H9 (cell line): Measurements from ENCODE around the gene COPG1. TPM values are rescaled to one million over a fixed set of nuclear protein-coding genes. Genes with fewer than 3 reads are reported as not detected.

ENCODE experiments used
- DNase-seq: peaks from one replicate; pipeline ENCODE4 v3.0.0-alpha.2; 2017
- H2AFZ ChIP-seq: one replicate; pipeline ENCODE4 v1.6.1; 2013; ENCODE audit warnings: mild to moderate bottlenecking, low read length, control low read depth, moderate library complexity
- H2AK5ac ChIP-seq: 2 replicates; pipeline ENCODE4 v1.6.1; 2013; ENCODE audit warnings: low read length, control low read depth, mixed read lengths; ENCODE audit not compliant: insufficient read length
- H2BK120ac ChIP-seq: one replicate; pipeline ENCODE4 v1.6.1; 2013; ENCODE audit warnings: low read depth, mild to moderate bottlenecking, low read length, control low read depth, inconsistent platforms; ENCODE audit not compliant: poor library complexity, severe bottlenecking
- H2BK12ac ChIP-seq: 2 replicates; pipeline ENCODE4 v1.6.1; 2013; ENCODE audit warnings: low read length, control low read depth, mixed read lengths, low read depth; ENCODE audit not compliant: insufficient read length
- H2BK15ac ChIP-seq: 2 replicates; pipeline ENCODE4 v1.6.1; 2013; ENCODE audit warnings: low read depth, low read length, control low read depth
- H2BK20ac ChIP-seq: one replicate; pipeline ENCODE4 v1.6.1; 2013; ENCODE audit warnings: low read depth, mild to moderate bottlenecking, low read length, control low read depth, inconsistent platforms; ENCODE audit not compliant: poor library complexity, severe bottlenecking
- H2BK5ac ChIP-seq: 2 replicates; pipeline ENCODE4 v1.6.1; 2013; ENCODE audit warnings: low read length, control low read depth, mixed read lengths; ENCODE audit not compliant: insufficient read length
- H3K14ac ChIP-seq: 2 replicates; pipeline ENCODE4 v1.6.1; 2013; ENCODE audit warnings: low read length, control low read depth; ENCODE audit not compliant: insufficient read depth
- H3K18ac ChIP-seq: 2 replicates; pipeline ENCODE4 v1.6.1; 2013; ENCODE audit warnings: low read depth, mild to moderate bottlenecking, mixed read lengths, low read length, control low read depth; ENCODE audit not compliant: insufficient read length
- H3K23ac ChIP-seq: 2 replicates; pipeline ENCODE4 v1.6.1; 2013; ENCODE audit warnings: low read length, control low read depth, mixed read lengths, low read depth; ENCODE audit not compliant: insufficient read length
- H3K23me2 ChIP-seq: 2 replicates; pipeline ENCODE4 v1.6.1; 2013; ENCODE audit warnings: low read depth, mild to moderate bottlenecking, mixed read lengths, low read length, control low read depth; ENCODE audit not compliant: insufficient read length, poor library complexity, severe bottlenecking
- H3K27ac ChIP-seq: 2 replicates; pipeline ENCODE4 v1.5.1; 2013; ENCODE audit warnings: low read length, control low read depth, mixed read lengths, low read depth; ENCODE audit not compliant: insufficient read length
- H3K27me3 ChIP-seq: 2 replicates; pipeline ENCODE4 v1.6.1; 2013; ENCODE audit warnings: low read length, control low read depth, inconsistent platforms; ENCODE audit not compliant: insufficient read depth
- H3K4ac ChIP-seq: 2 replicates; pipeline ENCODE4 v1.6.1; 2013; ENCODE audit warnings: low read depth, mild to moderate bottlenecking, control low read depth, inconsistent platforms, low read length, moderate library complexity
- H3K4me1 ChIP-seq: 2 replicates; pipeline ENCODE4 v1.6.1; 2013; ENCODE audit warnings: low read length, control low read depth, inconsistent platforms; ENCODE audit not compliant: insufficient read depth
- H3K4me2 ChIP-seq: 2 replicates; pipeline ENCODE4 v1.6.1; 2013; ENCODE audit warnings: low read length, control low read depth, mixed read lengths; ENCODE audit not compliant: insufficient read length, insufficient read depth
- H3K56ac ChIP-seq: 2 replicates; pipeline ENCODE4 v1.6.1; 2013; ENCODE audit warnings: low read depth, mild to moderate bottlenecking, mixed read lengths, low read length, control low read depth; ENCODE audit not compliant: insufficient read length
- H3K79me1 ChIP-seq: 2 replicates; pipeline ENCODE4 v1.6.1; 2013; ENCODE audit warnings: low read depth, mild to moderate bottlenecking, moderate library complexity, low read length, control low read depth, inconsistent platforms; ENCODE audit not compliant: insufficient read depth, poor library complexity, severe bottlenecking
- H3K79me2 ChIP-seq: 2 replicates; pipeline ENCODE4 v1.6.1; 2013; ENCODE audit warnings: low read length, control low read depth, inconsistent platforms; ENCODE audit not compliant: insufficient read depth
- H3K9ac ChIP-seq: 2 replicates; pipeline ENCODE4 v1.6.1; 2013; ENCODE audit warnings: low read length, control low read depth, mixed read lengths; ENCODE audit not compliant: insufficient read length; ENCODE audit errors: extremely low read depth
- H3K9me3 ChIP-seq: one replicate; pipeline ENCODE4 v1.6.1; 2013; ENCODE audit warnings: low read depth, low read length, inconsistent platforms; ENCODE audit not compliant: control insufficient read depth
- H3T11ph ChIP-seq: one replicate; pipeline ENCODE4 v1.6.1; 2013; ENCODE audit warnings: mild to moderate bottlenecking, low read length, control low read depth, inconsistent platforms
- H4K20me1 ChIP-seq: one replicate; pipeline ENCODE4 v1.6.1; 2013; ENCODE audit not compliant: control insufficient read depth, insufficient read length, insufficient read depth
- H4K5ac ChIP-seq: 2 replicates; pipeline ENCODE4 v1.6.1; 2013; ENCODE audit warnings: low read depth, mild to moderate bottlenecking, mixed read lengths, low read length, control low read depth; ENCODE audit not compliant: insufficient read length
- H4K8ac ChIP-seq: replicated peaks from 2 replicates; pipeline ENCODE4 v1.6.1; 2013; ENCODE audit warnings: low read length, control low read depth, mixed read lengths, low read depth; ENCODE audit not compliant: insufficient read length
- H4K91ac ChIP-seq: 2 replicates; pipeline ENCODE4 v1.6.1; 2013; ENCODE audit warnings: low read depth, mild to moderate bottlenecking, moderate library complexity, mixed read lengths, low read length, control low read depth; ENCODE audit not compliant: insufficient read length
- H3K27ac Mint-ChIP-seq, 3 experiments: 2 replicates in 2 of 3; 3 replicates in 1 of 3; pipeline ENCODE4 v1.8.0; 2020 to 2021; ENCODE audit warnings: mixed read lengths in 3 of 3, mild to moderate bottlenecking in 1 of 3, moderate library complexity in 1 of 3
- H3K27me3 Mint-ChIP-seq: 2 replicates; pipeline ENCODE4 v1.8.0; 2021; ENCODE audit warnings: low read depth, mild to moderate bottlenecking, moderate library complexity, mixed read lengths
- H3K36me3 Mint-ChIP-seq, 3 experiments: 2 replicates in 2 of 3; 3 replicates in 1 of 3; pipeline ENCODE4 v1.8.0; 2020 to 2021; ENCODE audit warnings: low read depth in 3 of 3, mixed read lengths in 3 of 3; ENCODE audit not compliant: insufficient read depth in 1 of 3
- H3K4me1 Mint-ChIP-seq, 2 experiments: 2 replicates each; pipeline ENCODE4 v1.8.0; 2020; ENCODE audit warnings: mixed read lengths in 2 of 2
- H3K4me3 Mint-ChIP-seq, 2 experiments: 2 replicates in 1 of 2; 3 replicates in 1 of 2; pipeline ENCODE4 v1.8.0; 2020 to 2021; ENCODE audit warnings: mild to moderate bottlenecking in 2 of 2, mixed read lengths in 2 of 2, moderate library complexity in 1 of 2
- H3K9me3 Mint-ChIP-seq, 2 experiments: 2 replicates in 1 of 2; 3 replicates in 1 of 2; pipeline ENCODE4 v1.8.0; 2020; ENCODE audit warnings: mild to moderate bottlenecking in 2 of 2, mixed read lengths in 2 of 2, moderate library complexity in 1 of 2
- CTCF ChIP-seq: fragments of 200-600 bp; sonication (generic); conservative IDR thresholded peaks from 3 replicates; pipeline ENCODE4 v1.8.0; 2021; ENCODE audit warnings: antibody characterized with exemption, mild to moderate bottlenecking
- WGBS: extraction: QIAGEN DNeasy Blood & Tissue Kit; methylation state at CpG from one replicate; pipeline ENCODE4 v1.1.7; 2013; ENCODE audit warnings: missing lambda C conversion rate, low lambda C conversion rate, mixed read lengths; ENCODE audit not compliant: insufficient read length; ENCODE audit errors: extremely low coverage; 5-methylcytosine and 5-hydroxymethylcytosine counted together
- total RNA-seq: library from RNA; stranded (reverse); gene quantifications from 2 replicates; pipeline ENCODE4 v1.2.1, GENCODE V29; 2021

The COPG1 gene
- total RNA-seq, 1 experiment from 2014 or later: 147 TPM

GRCh38 chr3:129282727-129283327, 33.4 kb downstream of the COPG1 start:
- Histone ChIP-seq H3K27me3 (no peaks in the 10 kb centered on the region), H3K27ac (no peak overlapping the region), H3K9me3 (no peaks in the 10 kb centered on the region), H2BK120ac (no peak overlapping the region), H3K23ac (no peak overlapping the region), H3K79me2 (no peaks in the 10 kb centered on the region), H4K5ac (no peak overlapping the region), H3K56ac (no peak overlapping the region), H3K14ac (no peak overlapping the region), H3K9ac (no peak overlapping the region), H3K79me1 (peaks cover 2% of the 10 kb centered on the region), H2BK12ac (no peak overlapping the region), H2AFZ (no peak overlapping the region), H3K23me2 (peaks cover 13% of the 10 kb centered on the region), H2AK5ac (no peak overlapping the region), H2BK5ac (no peak overlapping the region), H4K8ac (no peak overlapping the region), H4K91ac (no peak overlapping the region), H3K18ac (no peak overlapping the region), H2BK15ac (no peak overlapping the region), H2BK20ac (no peak overlapping the region), H4K20me1 (no peaks in the 10 kb centered on the region), H3K4me1 (peaks cover 2% of the 10 kb centered on the region), H3K4me2 (no peak overlapping the region), H3K4ac (no peak overlapping the region), H3T11ph (no peak overlapping the region)
- Mint-ChIP-seq H3K27me3 (no peaks in the 10 kb centered on the region; the same call in 1 of the 2 replicates), H3K4me3 (no peak overlapping the region), H3K27ac (no peak overlapping the region), H3K4me1 (peaks cover 13 to 17% of the 10 kb centered on the region in 2 experiments), H3K36me3 (peaks cover 4 to 30% (median 21%) of the 10 kb centered on the region in 3 experiments; a peak in 6 of 7 replicates), H3K9me3 (no peaks in the 10 kb centered on the region; a peak in 1 of 5 replicates)
- WGBS: no CpG with 5 or more reads among the region's 6 CpGs
- no peak for DNase-seq
- TF ChIP-seq CTCF: no peak
